Natural killer cell treated with Interleukin-12 subunit alpha and Interleukin-12 subunit beta and Interleukin-15 and Interleukin-18, amount 100 ng/mL, for 72 hours (primary cell): ENCODE data around the gene ITIH4. TPM values are rescaled to one million over a fixed set of nuclear protein-coding genes. Genes with fewer than 3 reads are reported as not detected.
A peak's percentile ranks its signal among the peaks of the same experiment; 100 is the strongest.

Source experiments
- ATAC-seq, 2 donors: fragments of 150-1000 bp; cut with Tn5 transposase in 1 of 2; sonication (Bioruptor Pico), chemical (Tn5 transposase) in 1 of 2; 2 replicates each; pipeline ENCODE4 v1.10.0; 2021
- DNase-seq: peaks from one replicate; pipeline ENCODE4 v3.0.0; 2022; ENCODE audit warnings: low spot score
- H3K27ac Mint-ChIP-seq, 2 donors: 1 replicate in 1 of 2; 2 replicates in 1 of 2; pipeline ENCODE4 v1.8.0; 2022; ENCODE audit warnings: mixed read lengths in 2 of 2, mild to moderate bottlenecking in 1 of 2, moderate library complexity in 1 of 2
- H3K27me3 Mint-ChIP-seq, 2 donors: 1 replicate in 1 of 2; 2 replicates in 1 of 2; pipeline ENCODE4 v1.8.0; 2022; ENCODE audit warnings: mixed read lengths in 2 of 2
- H3K36me3 Mint-ChIP-seq: one replicate; pipeline ENCODE4 v1.8.0; 2022; ENCODE audit warnings: mixed read lengths
- H3K4me1 Mint-ChIP-seq, 2 donors: 1 replicate in 1 of 2; 2 replicates in 1 of 2; pipeline ENCODE4 v1.8.0; 2022; ENCODE audit warnings: low read depth in 2 of 2, mixed read lengths in 2 of 2, mild to moderate bottlenecking in 1 of 2
- H3K4me3 Mint-ChIP-seq: one replicate; pipeline ENCODE4 v1.8.0; 2022; ENCODE audit warnings: mixed read lengths
- H3K9me3 Mint-ChIP-seq: 2 replicates; pipeline ENCODE4 v1.8.0; 2022; ENCODE audit warnings: mixed read lengths
- total RNA-seq, 2 donors: library from RNA; stranded (reverse); gene quantifications; one replicate each; pipeline ENCODE4 v1.2.3, GENCODE V29; 2022

ITIH4 gene
- total RNA-seq, 2 donors from 2014 or later, result 8.5 to 14.6 TPM

DNA sequence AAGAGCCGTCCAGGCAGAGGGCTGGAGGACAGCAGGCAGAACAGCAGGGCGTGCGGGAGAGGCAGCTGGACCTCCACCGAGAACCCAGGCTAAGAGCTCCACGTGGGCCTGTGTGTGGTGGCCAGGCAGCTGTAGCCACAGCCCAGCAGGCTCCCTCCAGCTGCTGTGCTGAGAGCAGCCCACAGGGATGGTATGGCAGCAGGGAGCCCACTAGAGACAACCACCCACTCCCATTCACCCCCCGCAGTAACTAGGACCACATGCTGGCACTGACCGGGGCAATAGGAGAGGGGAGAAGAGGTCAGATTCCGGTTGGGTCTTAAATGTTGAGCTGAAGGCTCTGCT is 29.9 kb upstream of the ITIH4 start:
- H3K27ac Mint-ChIP-seq, result peak overlapping the region in 1 of 2 donors; percentile 47
- H3K27me3 Mint-ChIP-seq, result no peaks in the 10 kb centered on the region
- no peak overlapping the region for H3K4me3 Mint-ChIP-seq
- DNase-seq, result no peak
- peak in 1 of 2 donors; percentile 32 for ATAC-seq
- H3K4me1 Mint-ChIP-seq, result peaks cover 7 to 12% of the 10 kb centered on the region in 2 donors
- peaks cover 4% of the 10 kb centered on the region for H3K36me3 Mint-ChIP-seq
- no peaks in the 10 kb centered on the region for H3K9me3 Mint-ChIP-seq

DNA sequence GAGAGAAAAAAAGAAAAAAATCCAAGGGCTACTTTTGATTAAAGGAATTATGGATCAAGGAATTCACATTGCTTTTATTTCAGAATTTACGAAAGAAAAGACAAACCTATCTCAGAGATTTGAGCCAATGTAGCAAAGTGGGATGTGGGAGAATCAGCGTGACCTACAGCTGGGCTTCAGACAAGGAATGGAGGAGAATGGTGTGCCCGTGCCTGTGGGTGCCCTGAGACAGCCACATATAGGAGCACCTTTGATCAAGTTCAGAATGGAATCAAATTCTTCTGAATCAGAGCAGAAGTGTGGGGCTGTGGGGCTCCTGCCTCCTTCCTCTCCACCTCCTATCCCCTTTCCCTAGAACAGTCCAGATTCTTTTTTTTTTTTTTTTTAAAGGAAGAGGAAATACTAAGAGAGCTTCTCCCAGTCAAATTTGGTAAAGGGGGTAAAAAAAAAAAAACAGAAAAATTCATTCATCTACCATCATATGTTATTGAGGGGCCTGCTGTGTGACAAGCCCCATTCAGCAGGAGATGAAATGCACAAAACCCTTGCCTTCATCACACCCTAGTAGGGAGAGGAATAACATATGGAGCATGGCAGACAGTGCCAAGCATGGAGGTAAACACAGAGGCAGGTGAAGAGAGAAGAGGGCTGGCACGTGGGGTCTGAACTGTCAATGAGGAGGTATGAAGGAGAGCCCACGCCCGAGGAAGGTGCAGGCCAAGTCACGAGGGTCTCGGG is 29.4 kb upstream of the ITIH4 start:
- ATAC-seq, result no peak
- H3K27me3 Mint-ChIP-seq, result no peaks in the 10 kb centered on the region
- peak overlapping the region in 1 of 2 donors; percentile 47 for H3K27ac Mint-ChIP-seq
- H3K4me3 Mint-ChIP-seq, result no peak overlapping the region
- DNase-seq, result no peak
- no peaks in the 10 kb centered on the region for H3K9me3 Mint-ChIP-seq
- H3K4me1 Mint-ChIP-seq, result peaks cover 7 to 12% of the 10 kb centered on the region in 2 donors
- H3K36me3 Mint-ChIP-seq, result no peaks in the 10 kb centered on the region

DNA sequence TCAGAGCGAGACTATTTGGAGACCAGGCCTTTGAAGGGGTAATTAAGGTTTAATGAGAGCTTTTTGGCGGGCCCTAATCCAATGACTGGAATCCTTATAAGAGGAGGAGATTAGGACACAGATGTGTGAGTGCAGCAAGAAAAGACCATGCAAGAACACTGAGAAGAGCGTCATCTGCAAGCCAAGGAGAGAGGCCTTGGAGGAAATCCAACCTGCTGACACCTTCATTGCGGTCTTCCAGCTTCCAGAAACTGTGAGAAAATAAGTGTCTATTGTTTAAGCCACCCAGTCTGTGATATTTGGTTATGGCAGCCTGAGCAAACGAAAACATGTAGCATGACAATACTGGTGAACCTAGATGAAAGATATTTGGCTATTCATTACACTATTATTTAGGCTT is 27.4 kb upstream of the ITIH4 start:
- H3K4me1 Mint-ChIP-seq, result peaks cover 7 to 12% of the 10 kb centered on the region in 2 donors
- no peak for DNase-seq
- H3K27me3 Mint-ChIP-seq, result no peaks in the 10 kb centered on the region
- no peak for ATAC-seq
- no peaks in the 10 kb centered on the region for H3K9me3 Mint-ChIP-seq
- H3K4me3 Mint-ChIP-seq, result no peak overlapping the region
- no peak overlapping the region for H3K27ac Mint-ChIP-seq
- no peaks in the 10 kb centered on the region for H3K36me3 Mint-ChIP-seq

DNA sequence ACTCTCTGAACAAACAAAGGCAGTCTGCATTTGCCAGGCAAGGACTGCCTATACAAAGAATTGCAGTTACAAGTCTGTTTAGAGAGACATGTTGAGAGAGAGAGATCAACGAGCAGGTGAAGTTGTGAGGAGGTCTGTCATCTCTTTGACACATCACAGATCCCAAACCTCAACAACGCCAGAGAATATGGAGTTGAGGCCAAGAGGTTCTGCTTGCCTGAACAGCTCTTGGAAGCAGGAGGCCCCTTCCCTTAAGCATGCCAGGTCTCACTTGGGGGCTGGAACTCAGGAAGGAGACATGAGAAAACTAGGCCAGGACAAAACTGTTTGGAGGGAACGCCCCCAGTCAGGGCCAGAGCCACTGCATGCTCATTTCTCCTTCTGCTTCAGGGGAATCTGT is 26.7 kb upstream of the ITIH4 start:
- DNase-seq, result no peak
- peaks cover 5 to 7% of the 10 kb centered on the region in 2 donors for H3K4me1 Mint-ChIP-seq
- H3K4me3 Mint-ChIP-seq, result no peak overlapping the region
- no peak overlapping the region for H3K27ac Mint-ChIP-seq
- H3K9me3 Mint-ChIP-seq, result no peaks in the 10 kb centered on the region
- H3K36me3 Mint-ChIP-seq, result no peaks in the 10 kb centered on the region
- ATAC-seq, result no peak
- no peaks in the 10 kb centered on the region for H3K27me3 Mint-ChIP-seq

DNA sequence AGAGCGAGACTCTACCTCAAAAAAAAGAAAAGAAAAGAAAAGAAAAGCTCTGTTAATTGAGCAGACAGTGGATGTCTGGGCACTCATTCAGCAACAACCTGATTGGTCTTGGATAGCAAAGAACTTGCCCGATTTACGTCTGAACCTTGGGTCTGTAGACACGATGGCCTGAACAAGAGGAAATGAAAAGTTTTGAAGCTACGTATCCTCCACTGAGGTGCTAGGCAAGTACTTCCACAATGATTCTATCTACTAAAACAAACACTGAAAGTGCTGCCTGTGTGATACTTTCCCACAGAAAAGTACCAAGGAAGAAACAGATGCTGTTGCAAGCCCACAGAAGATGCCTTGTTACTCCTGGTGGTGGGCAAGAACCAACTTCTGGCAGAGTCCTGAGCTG is 26.2 kb upstream of the ITIH4 start:
- Mint-ChIP-seq H3K27ac (no peak overlapping the region), H3K27me3 (no peaks in the 10 kb centered on the region), H3K4me1 (peaks cover under 1 to 6% of the 10 kb centered on the region in 2 donors), H3K9me3 (no peaks in the 10 kb centered on the region), H3K4me3 (no peak overlapping the region), H3K36me3 (no peaks in the 10 kb centered on the region)
- ATAC-seq, result no peak
- no peak for DNase-seq

DNA sequence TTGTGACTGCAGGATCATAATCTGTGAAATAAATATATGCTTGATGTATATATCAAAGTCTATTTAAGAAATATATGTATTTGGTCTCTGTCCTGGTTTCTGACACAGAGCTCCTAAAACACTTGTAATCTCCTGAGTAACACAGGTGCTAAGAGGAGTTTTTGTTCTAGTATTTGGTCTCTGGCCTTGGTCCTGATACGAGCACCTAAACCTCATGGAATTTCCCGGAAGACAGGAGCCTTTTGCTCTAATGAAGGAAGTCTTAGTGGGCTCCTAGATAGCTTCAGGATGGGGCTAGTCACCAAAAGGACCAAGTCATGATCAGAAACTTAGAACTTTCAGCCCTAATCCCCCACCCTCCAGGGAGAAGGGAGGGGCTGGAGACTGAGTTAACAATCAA is 23.5 kb upstream of the ITIH4 start:
- H3K4me1 Mint-ChIP-seq, result peaks cover 0 to 5% of the 10 kb centered on the region in 2 donors
- no peak for ATAC-seq
- no peaks in the 10 kb centered on the region for H3K9me3 Mint-ChIP-seq
- H3K4me3 Mint-ChIP-seq, result no peak overlapping the region
- H3K36me3 Mint-ChIP-seq, result no peaks in the 10 kb centered on the region
- no peak overlapping the region for H3K27ac Mint-ChIP-seq
- no peak for DNase-seq
- no peaks in the 10 kb centered on the region for H3K27me3 Mint-ChIP-seq

DNA sequence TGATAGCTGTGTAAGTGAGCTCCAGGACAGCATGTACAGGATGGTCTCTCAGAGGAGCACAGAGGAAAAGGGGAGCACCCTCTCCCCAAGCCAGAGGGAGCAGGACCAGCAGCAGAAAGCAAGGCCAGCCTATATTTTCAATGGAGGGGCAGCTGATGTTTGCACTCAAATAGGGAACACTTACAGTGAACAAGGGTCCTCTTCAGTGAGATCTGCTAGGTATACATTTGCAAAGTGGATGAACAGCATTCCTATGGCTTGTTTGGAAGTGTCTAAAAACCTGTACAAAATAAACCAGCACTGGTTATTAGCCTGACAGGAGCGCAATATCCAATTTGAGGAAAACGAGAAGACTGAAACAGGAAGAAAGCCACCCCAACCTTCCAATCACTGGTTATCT is 21.9 kb upstream of the ITIH4 start:
- H3K4me1 Mint-ChIP-seq, result peaks cover 0 to 5% of the 10 kb centered on the region in 2 donors
- no peak overlapping the region for H3K4me3 Mint-ChIP-seq
- no peaks in the 10 kb centered on the region for H3K27me3 Mint-ChIP-seq
- H3K9me3 Mint-ChIP-seq, result no peaks in the 10 kb centered on the region
- no peak overlapping the region for H3K27ac Mint-ChIP-seq
- H3K36me3 Mint-ChIP-seq, result no peaks in the 10 kb centered on the region
- ATAC-seq, result no peak
- DNase-seq, result no peak

DNA sequence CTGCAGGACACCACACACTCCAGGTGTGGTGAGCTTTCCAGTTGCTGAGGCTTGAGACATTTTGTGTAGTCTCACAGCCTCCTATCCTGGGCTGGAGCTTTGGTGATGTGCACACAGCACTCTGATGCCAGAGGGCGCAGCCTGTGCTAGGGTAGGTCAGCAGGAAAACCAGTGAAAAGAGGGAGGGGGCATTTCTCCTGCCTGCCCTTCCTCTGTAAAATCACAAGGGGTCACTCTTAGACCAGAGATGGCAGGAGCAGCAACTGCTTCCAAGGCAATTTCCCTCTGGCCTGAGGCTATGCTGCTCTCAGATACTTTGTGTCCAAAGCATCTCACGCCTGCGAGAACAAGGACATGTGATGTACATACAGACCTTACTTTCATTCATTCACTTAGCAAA is 20.9 kb upstream of the ITIH4 start:
- H3K36me3 Mint-ChIP-seq, result no peaks in the 10 kb centered on the region

DNA sequence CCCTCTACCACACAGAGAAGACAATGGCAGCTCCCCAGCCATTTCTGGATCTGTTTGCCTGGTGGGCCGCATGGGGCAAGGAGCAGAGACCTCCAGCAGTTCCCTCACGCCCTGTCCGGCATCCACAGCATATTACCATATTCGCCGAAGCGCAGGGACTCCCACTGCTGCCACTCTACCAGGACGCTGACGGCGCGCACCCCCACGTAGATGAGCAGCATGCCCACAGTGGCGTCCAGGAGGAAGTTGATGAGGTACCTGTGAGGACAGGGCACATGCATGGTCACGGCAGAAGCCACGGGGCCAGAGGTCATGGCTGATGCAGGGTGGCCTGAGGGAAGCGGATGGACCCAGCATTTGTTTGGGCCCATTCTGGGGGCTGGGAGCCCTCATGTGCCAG is 19.2 kb upstream of the ITIH4 start:
- H3K9me3 Mint-ChIP-seq, result no peaks in the 10 kb centered on the region
- DNase-seq (no peak), ATAC-seq (no peak)
- H3K36me3 Mint-ChIP-seq, result no peaks in the 10 kb centered on the region
- no peak overlapping the region for H3K4me3 Mint-ChIP-seq
- H3K27me3 Mint-ChIP-seq, result no peaks in the 10 kb centered on the region
- H3K27ac Mint-ChIP-seq, result no peak overlapping the region
- H3K4me1 Mint-ChIP-seq, result peaks cover 0 to 2% of the 10 kb centered on the region in 2 donors

More for the DNA sequence above, 20.9 kb upstream of the ITIH4 start:
- no peak overlapping the region for H3K4me3 Mint-ChIP-seq
- H3K9me3 Mint-ChIP-seq, result no peaks in the 10 kb centered on the region
- H3K27me3 Mint-ChIP-seq, result no peaks in the 10 kb centered on the region
- no peak overlapping the region for H3K27ac Mint-ChIP-seq
- DNase-seq (no peak), ATAC-seq (peak; percentile 28 to 55)
- H3K4me1 Mint-ChIP-seq, result peaks cover 0 to 2% of the 10 kb centered on the region in 2 donors

DNA sequence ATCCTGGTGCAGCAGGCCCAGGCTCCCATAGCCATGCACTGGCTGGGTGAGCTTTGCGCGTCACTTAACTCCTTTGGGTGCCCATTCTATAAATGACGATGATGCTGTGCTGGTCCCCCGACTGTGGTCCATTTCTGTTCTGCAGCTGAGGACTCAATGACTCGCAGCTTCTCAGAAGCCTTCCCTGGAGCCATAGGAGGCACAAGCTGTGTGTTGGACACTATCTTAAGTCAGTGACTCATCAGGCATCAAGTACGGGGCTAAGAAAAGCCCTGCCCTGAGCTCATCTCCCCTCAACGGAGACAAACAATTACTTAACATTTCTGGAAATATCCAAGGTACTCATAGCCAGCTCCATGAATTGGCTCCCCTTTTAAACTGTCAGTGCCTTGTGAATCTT is 18.1 kb upstream of the ITIH4 start:
- H3K9me3 Mint-ChIP-seq, result no peaks in the 10 kb centered on the region
- no peak overlapping the region for H3K27ac Mint-ChIP-seq
- H3K36me3 Mint-ChIP-seq, result no peaks in the 10 kb centered on the region
- DNase-seq (no peak), ATAC-seq (no peak)
- no peaks in the 10 kb centered on the region for H3K27me3 Mint-ChIP-seq
- H3K4me1 Mint-ChIP-seq, result peaks cover 0 to 5% of the 10 kb centered on the region in 2 donors
- no peak overlapping the region for H3K4me3 Mint-ChIP-seq

DNA sequence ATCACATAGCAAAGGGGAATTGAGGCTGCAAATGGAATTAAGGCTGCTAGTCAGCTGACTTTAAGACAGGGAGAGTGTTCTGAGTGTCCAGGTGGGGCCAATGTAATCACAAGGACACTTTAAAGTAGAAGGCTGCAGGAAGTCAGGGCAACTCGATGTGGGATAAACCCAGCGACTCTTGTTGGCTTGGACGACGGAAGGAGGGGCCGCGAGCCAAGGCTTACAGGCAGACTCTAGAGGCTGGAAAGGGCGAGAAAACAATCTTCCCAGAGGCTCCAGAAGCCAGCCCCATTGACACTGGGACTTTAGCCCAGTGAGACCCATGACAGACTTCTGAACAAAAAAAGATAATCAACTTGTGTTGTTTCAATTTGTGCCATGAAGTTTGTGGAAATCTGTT is 17.3 kb upstream of the ITIH4 start:
- H3K36me3 Mint-ChIP-seq, result no peaks in the 10 kb centered on the region
- H3K4me3 Mint-ChIP-seq, result no peak overlapping the region
- H3K4me1 Mint-ChIP-seq, result peaks cover 0 to 5% of the 10 kb centered on the region in 2 donors
- DNase-seq, result no peak
- H3K9me3 Mint-ChIP-seq, result no peaks in the 10 kb centered on the region
- H3K27me3 Mint-ChIP-seq, result no peaks in the 10 kb centered on the region
- no peak overlapping the region for H3K27ac Mint-ChIP-seq
- no peak for ATAC-seq

DNA sequence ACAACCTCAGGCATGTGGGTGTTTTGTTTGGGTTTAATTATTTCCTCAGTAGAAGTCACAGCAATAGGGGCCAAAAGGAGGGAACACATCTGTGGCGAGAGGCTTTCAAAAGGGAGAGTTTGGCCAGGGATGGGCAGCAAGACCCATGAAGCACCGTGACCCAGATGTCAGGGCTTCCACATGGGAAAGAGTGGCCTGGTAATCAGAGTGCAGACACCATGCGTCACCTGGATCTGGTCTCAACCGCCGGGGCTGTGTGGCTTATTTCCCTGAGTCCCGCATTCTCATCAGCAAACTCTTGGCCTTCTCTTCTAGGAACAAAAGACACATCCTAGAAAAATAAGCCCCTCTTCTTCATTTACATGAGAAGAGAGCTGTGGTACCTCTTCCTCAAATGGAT is 16.8 kb upstream of the ITIH4 start:
- ATAC-seq (no peak), DNase-seq (no peak)
- no peak overlapping the region for H3K4me3 Mint-ChIP-seq
- no peaks in the 10 kb centered on the region for H3K9me3 Mint-ChIP-seq
- H3K27ac Mint-ChIP-seq, result no peak overlapping the region
- peaks cover 0 to 5% of the 10 kb centered on the region in 2 donors for H3K4me1 Mint-ChIP-seq
- H3K27me3 Mint-ChIP-seq, result no peaks in the 10 kb centered on the region
- H3K36me3 Mint-ChIP-seq, result no peaks in the 10 kb centered on the region

DNA sequence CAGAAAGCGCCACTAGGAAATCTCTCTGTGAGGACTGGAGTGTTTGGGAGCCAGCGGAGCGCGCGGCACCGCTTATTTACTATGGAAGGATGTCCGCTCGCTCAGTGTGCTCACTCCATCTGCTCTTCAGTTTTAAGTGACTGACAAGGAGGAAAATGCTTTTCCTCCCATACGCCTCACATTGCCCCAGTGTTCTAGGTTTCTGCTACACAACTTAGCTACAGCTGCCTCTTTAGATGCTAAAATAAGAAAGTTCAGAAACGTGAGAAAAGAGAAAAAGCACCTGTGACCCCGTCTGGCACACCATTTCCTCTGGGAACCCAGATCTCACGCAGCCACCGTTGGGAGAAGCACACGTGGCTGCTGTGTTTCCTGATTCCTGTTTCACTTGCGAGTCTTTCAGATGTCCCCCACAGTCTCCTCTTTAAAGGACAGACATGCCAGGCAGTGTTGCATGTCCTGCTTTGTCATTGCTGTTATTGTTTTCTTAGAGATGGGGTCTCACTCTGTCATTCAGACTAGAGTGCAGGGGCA is 16.0 kb upstream of the ITIH4 start:
- ATAC-seq (no peak), DNase-seq (no peak)
- no peaks in the 10 kb centered on the region for H3K27me3 Mint-ChIP-seq
- H3K4me3 Mint-ChIP-seq, result no peak overlapping the region
- peaks cover 0 to 8% of the 10 kb centered on the region in 2 donors for H3K4me1 Mint-ChIP-seq
- H3K36me3 Mint-ChIP-seq, result no peaks in the 10 kb centered on the region
- no peaks in the 10 kb centered on the region for H3K9me3 Mint-ChIP-seq
- H3K27ac Mint-ChIP-seq, result no peak overlapping the region

DNA sequence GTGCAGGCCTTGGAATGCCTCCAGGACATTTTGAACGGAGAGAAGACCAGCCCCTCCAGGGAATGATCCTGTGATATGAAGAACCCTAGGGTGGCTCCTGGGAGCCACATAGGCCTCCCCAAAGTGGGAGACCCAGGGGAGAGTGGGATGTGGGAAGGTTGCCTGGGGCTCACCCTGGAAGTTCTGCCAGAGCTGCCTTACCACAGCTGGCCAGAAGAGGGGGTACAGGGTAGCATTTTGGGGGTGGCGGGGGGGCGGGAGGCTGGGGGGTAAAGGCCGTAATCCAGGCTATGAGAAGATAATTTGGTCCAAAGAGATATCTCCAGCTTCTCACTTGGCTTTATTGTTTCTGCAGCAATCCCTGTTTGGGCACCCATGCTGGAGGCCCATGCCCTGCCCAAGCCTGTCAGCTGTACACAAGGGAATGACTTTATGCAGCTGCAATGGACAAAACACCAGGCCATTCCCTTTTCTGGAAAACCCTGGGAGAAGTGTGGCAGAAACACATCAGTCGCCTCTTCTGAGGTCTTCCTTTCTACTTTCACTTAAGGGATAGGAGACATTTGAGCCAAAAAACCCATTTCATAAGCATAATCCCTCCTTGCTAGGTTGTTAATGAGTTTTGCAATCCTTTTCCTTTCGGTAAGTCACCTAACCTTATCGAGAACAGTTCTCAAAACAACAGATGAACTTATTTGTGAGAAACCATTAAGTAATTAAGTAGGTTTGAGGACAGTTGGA is 15.4 kb upstream of the ITIH4 start:
- H3K9me3 Mint-ChIP-seq, result no peaks in the 10 kb centered on the region
- no peak overlapping the region for H3K4me3 Mint-ChIP-seq
- no peaks in the 10 kb centered on the region for H3K27me3 Mint-ChIP-seq
- ATAC-seq (no peak), DNase-seq (no peak)
- no peak overlapping the region for H3K27ac Mint-ChIP-seq
- H3K4me1 Mint-ChIP-seq, result peaks cover 0 to 12% of the 10 kb centered on the region in 2 donors
- no peaks in the 10 kb centered on the region for H3K36me3 Mint-ChIP-seq
